Measurements from ENCODE around the gene FAM83F.
"Not testable (repeated sequence)": the region's sequence is repeated elsewhere in the genome, so short reads cannot be mapped to it uniquely, and the experiment has no call there.

FAM83F gene

DNA sequence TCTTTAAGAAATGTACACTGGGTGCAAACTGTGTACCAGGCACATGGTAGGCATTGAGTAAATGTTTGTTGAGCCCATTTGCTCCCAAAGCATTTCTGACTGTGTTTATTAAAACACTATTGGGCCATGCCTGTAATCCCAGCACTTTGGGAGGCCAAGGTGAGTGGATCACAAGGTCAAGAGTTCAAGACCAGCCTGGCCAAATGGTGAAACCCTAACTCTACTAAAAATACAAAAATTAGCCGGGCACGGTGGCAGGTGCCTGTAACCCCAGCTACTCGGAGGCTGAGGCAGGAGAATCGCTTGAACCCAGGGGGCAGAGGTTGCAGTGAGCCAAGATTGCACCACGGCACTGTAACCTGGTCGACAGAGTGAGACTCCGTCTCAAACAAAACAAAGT is 1.9 kb upstream of the FAM83F start:
- not testable (repeated sequence) for DNase-seq (ENCODE audit: low read depth in 2 of 2)

- peak; percentile 46 to 54 for DNase-seq (ENCODE audit: low read depth in 2 of 2)
Measured at GRCh38 chr22:39994041-39994565, 651 bp upstream of the FAM83F start.

DNA sequence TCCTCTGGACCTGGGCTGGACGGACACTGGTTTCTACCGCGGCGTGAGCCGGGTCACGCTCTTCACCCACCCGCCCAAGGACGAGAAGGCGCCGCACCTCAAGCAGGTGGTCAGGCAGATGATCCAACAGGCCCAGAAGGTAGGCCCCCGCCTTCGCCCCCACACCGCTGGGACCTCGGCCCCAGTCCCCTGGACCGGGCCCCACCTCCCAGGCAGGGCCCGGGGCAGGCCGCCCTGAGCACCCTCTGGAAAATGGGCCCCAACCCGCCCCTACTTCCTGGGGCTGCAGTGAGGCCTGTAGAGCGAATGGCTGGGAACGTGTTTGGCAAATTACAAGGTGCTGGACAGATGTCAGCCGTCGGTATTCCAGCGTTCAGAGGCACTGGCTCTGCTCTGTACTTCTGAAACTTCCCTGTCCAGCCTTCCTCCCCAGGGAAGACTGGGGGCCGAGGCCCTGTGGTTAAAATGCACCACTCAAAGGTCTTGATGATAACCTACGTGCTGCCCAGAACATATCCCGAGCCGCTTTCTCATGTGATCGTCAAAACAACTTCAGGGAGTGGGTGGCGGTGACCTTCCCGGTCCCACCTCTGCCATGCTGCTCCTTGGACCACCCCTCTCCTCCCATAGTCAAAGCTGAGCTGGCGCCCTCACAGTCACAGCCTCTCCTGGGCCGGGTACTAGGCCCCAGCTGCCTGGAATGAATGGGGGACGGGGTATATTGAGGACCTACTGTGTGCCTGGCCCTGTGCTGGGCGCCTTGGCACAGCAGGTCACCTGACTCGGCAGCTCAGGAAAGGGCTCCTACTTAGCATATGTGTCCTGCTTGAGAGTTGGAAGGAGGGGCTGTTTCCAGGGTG is 869 bp downstream of the FAM83F start:
- DNase-seq (ENCODE audit: low read depth in 2 of 2) = no peak

DNA sequence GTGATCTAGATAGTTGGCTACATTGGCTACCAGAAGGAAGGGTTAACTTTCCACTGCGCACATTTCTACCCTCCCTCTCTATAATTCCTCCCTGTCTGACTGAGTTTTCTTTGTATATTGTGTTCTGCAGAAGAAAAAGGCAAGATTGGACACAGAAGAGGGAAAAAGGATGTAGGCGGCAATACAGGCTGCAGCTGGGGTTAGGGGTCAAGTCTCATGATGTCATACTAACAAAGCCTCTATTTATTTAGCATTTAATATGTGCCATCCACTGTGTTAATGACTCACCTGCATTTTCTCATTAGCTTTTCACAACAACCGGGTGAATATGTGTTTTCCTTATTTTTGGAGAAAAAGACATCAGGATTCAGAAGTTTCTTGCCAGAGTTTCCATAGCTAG is 2.0 kb downstream of the FAM83F start:
- no peak for DNase-seq (ENCODE audit: low read depth in 2 of 2)

- DNase-seq (ENCODE audit: low read depth in 2 of 2) = no peak
Measured at GRCh38 chr22:39997421-39997820, 2.7 kb downstream of the FAM83F start.

DNA sequence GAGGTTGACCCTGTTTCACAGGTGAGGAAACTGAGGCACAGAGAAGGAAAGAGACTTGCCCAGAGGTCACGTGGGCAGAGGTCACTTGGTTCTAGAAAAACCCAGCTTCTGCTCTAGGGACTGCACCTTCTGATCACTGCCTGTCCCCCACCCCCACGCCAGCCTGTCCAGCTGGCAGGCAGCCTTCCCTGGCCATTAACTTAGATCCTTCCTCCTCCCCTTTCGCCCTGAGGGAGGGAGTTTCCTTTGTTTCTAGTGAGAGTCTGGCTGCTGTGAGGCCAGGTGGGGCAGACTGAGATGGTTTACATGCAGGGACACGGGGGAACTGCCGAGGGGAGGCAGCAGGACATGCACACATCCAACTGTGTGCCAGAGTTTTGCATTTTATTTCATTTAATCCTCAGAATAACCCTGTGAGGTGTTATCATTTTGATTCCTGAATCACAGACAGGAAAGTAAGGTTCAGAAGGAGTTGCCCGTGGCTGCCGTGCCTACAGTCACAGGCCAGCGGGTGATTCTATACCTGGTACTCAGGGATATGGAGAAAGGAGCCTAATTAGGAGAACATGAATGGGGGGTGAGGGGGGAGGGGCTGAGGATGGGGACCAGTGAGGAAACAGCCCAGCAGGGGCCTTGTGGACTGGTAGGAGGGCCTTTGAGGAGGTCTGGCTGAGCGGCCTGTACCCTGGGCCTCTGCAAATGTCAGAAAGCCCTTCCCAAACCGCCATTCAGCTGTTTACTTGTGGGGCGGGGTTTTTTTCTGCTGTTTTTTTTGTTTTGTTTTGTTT is 3.4 kb downstream of the FAM83F start:
- no peak for DNase-seq (ENCODE audit: low read depth in 2 of 2)

GRCh38 chr22:39999144-39999757 is 4.5 kb downstream of the FAM83F start:
- DNase-seq (ENCODE audit: low read depth in 2 of 2) = no peak

DNA sequence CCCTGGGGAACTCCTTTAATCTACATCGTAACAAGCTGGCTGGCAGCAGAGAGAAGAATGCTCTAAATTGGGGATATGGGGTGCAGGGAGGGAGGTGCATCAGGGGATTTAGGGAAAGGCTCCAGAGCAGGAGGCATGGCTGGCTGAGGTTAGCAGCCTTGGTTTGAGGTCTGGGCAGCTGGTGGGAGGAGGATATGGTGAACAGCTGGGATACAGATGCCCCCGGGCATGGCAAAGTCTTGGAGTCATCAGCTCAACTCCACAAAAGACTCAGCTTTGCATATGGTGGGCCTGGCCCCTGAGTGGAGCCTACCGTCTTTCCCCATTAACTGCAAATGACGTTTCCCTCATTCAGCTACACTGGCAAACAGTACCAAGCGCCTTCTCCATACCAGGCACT is 5.4 kb downstream of the FAM83F start:
- DNase-seq (ENCODE audit: low read depth in 2 of 2) = no peak

- DNase-seq (ENCODE audit: low read depth in 2 of 2) = no peak
Measured at GRCh38 chr22:40001106-40001505, 6.4 kb downstream of the FAM83F start.

GRCh38 chr22:40001800-40002577 is 7.2 kb downstream of the FAM83F start:
- no peak for DNase-seq (ENCODE audit: low read depth in 2 of 2)

DNA sequence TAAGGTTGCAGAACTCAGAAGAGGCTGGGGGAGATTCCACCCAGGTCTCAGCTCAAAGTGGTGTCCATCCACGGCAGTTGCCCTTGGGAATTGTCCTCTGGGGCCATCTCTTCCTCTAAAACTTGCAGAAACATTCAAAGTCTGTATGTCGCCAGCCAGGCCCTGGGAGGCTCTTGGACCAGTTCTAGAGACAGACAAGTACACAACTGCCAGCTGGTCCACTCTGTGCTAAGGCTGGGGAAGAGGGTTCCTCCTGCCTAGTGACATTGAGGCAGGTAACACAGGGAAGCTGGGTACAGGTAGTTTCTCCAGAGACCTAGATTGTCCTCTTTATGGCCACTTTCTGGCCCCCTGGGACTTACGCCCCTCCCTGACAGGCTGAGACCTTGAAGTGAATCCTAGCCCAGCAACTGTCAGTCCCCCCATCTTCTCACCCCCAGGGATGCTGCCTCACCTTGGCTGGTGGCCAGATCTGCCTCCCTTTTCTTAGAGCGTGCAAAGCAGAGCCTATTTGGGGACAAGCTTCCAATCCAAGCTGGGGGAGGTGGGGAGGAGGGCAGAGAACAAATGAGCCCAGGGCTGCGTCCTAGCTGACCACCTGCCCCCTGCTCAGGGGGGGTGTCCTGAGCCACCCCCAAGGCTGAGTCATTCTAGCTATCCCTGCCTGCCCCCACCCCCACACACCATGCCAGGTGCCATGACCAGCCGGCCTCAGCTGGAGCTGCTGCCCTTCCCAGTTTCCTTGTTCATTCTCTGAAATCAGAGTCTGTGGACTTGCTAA is 8.4 kb downstream of the FAM83F start:
- no peak for DNase-seq (ENCODE audit: low read depth in 2 of 2)

DNA sequence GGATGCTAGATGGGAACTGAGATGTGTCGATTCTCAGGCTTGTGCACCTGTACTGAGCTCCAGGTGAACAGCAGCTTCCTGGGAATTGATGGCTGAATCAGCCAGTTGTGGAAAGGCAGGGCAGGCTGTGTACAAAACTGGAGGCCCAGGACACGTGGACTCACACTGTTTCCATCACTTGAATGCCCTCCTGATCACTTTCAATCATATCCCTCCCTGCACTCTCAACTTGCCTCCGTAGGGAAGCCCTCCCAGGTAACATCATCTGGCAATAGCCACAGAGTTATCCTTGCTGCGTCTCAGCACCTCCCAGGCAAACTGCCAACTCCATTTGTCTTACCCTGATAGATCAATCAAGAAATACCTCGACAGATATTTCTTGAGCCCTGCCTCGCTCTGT is 10.1 kb downstream of the FAM83F start:
- no peak for DNase-seq (ENCODE audit: low read depth in 2 of 2)

GRCh38 chr22:40006641-40007040 is 11.9 kb downstream of the FAM83F start:
- DNase-seq (ENCODE audit: low read depth in 2 of 2) = no peak

DNA sequence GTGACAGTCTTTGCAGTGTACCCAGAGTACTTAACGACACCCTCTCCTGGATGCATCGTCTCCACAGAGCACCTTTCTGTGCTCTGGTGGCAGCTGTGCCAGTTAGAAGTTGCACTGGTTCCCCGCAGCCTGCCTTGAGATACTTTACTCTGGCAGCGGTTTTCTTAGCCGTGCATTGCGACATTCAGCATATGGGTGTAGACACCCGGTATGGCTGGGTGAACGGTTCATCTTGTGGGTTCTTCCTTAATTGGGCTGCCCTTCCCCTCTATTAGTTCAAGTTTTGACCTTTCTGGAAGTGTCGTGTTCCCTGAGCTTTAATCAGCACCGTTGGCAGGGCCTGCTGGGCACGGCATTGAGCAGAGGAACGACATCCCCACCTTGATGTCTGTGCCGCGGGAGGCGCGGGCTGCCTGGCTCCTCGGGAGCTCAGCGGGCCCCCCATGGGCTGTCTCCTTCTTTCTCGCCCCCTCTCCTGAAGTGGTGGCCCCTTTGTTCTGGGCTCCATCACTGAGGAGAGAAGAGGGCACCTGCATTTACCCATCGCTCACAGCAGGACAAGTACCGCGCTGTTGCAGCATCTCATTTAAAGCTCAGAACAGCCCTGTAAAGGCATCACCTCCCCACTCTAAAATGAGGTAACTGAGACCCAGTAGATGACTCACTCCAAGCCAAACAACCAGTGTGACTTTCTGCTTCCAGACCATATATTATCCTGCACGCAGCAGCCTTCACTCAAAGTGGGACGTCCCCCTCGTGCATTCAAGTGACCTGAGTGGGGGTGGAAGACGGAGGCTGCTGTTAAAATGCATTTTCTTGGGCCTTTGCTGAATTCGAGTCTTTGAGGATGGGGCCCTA is 13.3 kb downstream of the FAM83F start:
- no peak for DNase-seq (ENCODE audit: low read depth in 2 of 2)

GRCh38 chr22:40008726-40009291 is 14.1 kb downstream of the FAM83F start:
- DNase-seq (ENCODE audit: low read depth in 2 of 2) = no peak

- no peak for DNase-seq (ENCODE audit: low read depth in 2 of 2)
Measured at GRCh38 chr22:40009292-40009774, 14.6 kb downstream of the FAM83F start.

DNA sequence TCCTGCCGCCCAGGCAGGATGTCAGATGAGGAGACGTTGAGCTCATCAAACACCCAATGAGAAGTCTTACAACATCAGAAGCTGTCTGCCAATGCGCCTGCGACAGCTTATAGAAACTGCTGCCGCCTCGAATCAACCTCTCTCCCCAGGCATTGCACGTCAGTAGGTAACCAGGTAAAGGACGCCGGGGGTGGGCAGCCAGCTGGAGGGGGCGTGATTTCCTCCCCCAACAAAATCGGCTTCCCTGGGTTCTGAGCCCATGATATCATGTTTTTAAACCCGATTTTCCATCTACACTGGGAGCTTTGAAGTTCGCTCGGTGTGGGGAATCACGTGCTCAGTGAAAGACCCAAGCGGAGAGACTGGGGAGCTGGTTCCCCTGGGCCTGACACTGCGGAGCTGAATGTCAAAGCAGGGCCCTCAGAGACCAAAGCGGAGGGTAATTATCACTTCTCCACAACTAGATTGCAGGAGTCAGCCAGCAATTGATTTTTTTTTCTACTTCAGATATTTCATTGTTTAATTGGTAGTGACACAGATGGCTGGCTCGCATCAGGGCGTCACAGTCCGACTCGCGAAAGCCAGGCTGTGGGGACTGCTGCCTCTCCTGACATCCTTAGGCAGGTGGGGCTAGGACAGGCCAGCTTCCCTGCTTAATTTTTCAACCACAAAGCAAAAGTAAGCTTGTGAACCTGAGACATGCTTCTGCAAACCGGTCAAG is 15.4 kb downstream of the FAM83F start:
- DNase-seq (ENCODE audit: low read depth in 2 of 2) = peak in 1 of 2 donors; percentile 17

- no peak for DNase-seq (ENCODE audit: low read depth in 2 of 2)
Measured at GRCh38 chr22:40010746-40011145, 16.0 kb downstream of the FAM83F start.

All from stimulated activated CD8-positive, alpha-beta memory T cell treated with anti-CD3 and anti-CD28 coated beads, Interleukin-7, amount 100 ng/mL, for 4 hours (primary cell).